ENCODE measurements around the gene PTH2.

DNA sequence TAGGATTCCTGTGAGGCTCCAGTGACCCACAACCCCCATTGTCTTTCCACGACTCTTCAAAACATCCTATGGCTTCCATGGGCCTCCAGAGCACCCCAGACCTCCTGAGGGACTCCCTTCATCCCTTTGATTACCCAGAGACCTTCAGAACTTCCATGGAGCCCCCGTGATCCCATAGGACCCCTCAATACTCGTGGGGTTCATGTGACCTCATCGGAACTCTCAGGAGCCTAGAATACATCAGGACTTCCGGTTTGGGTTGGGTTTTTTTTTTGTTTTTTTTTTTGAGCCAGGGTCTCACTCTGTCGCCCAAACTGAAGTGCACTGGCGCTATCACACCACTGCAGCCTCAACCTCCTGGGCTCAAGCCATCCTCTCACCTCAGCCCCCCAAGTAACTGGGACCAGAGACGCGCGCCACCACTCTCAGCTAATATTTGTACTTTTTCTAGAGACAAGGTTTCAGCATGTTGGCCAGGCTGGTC, 30.6 kb upstream of the PTH2 start:
- TF ChIP-seq POLR2A (IDR thresholded peaks at IDR 0.05): no peak
- TF ChIP-seq POLR2AphosphoS5 (IDR thresholded peaks at IDR 0.05): no peak

All from suprapubic skin (tissue), 4 donors.